SK-N-SH (cell line): Measurements from ENCODE around the gene NTRK3.

Source experiments
- POLR2AphosphoS5 ChIP-seq: IDR thresholded peaks from 2 replicates; pipeline ENCODE4 v1.6.1; 2012; ENCODE audit warnings: low read depth, low read length
- TF ChIP-seq, protein P1 (sequence below): IDR thresholded peaks from 2 replicates; pipeline ENCODE4 v1.6.1; 2012; ENCODE audit warnings: mild to moderate bottlenecking, low read depth, low read length, moderate library complexity

DNA sequence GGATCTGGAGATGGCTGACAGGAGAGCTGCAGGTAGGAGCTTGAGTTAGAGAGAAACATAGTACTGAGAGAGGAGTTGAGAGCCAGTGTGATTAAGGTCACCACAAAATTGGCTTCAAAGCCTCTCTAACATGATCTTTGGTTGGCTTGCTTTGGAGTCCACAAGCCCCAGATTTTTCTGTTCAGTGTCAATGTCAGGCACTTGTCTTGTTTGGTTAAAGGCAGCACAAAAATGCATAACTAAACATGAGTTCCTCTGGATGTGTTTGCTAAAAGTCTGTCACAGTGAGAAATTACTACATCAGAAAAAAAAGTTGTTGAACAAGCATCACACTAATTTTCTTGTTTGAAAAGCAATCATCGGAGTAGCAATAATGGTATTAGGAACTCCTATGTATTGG, 440.5 kb downstream of the NTRK3 start:
- TF ChIP-seq, protein P1, sequence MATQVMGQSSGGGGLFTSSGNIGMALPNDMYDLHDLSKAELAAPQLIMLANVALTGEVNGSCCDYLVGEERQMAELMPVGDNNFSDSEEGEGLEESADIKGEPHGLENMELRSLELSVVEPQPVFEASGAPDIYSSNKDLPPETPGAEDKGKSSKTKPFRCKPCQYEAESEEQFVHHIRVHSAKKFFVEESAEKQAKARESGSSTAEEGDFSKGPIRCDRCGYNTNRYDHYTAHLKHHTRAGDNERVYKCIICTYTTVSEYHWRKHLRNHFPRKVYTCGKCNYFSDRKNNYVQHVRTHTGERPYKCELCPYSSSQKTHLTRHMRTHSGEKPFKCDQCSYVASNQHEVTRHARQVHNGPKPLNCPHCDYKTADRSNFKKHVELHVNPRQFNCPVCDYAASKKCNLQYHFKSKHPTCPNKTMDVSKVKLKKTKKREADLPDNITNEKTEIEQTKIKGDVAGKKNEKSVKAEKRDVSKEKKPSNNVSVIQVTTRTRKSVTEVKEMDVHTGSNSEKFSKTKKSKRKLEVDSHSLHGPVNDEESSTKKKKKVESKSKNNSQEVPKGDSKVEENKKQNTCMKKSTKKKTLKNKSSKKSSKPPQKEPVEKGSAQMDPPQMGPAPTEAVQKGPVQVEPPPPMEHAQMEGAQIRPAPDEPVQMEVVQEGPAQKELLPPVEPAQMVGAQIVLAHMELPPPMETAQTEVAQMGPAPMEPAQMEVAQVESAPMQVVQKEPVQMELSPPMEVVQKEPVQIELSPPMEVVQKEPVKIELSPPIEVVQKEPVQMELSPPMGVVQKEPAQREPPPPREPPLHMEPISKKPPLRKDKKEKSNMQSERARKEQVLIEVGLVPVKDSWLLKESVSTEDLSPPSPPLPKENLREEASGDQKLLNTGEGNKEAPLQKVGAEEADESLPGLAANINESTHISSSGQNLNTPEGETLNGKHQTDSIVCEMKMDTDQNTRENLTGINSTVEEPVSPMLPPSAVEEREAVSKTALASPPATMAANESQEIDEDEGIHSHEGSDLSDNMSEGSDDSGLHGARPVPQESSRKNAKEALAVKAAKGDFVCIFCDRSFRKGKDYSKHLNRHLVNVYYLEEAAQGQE: no peak
- TF ChIP-seq POLR2AphosphoS5: no peak
